K562 (cell line): ENCODE measurements around the gene GPHN. TPM values are rescaled to one million over a fixed set of nuclear protein-coding genes. Genes with fewer than 3 reads are reported as not detected.

Experiments used
- ATAC-seq: fragments of 200-7000 bp; cut with Tn5 transposase; 3 replicates; pipeline ENCODE4 v1.9.1; 2020; ENCODE audit warnings: moderate library complexity
- BruUV-seq: library from RNA; stranded (reverse); fragments of 400-500 nt; replicated peaks from 2 replicates; lab custom pipeline; 2021; lab: Mats Ljungman, UMichigan
- CTCF ChIA-PET: fragments of 300-600 bp; formaldehyde crosslinking; extraction: SDS; loops from one replicate; lab custom pipeline; 2021; ENCODE audit warnings: low intra/inter-chr PET ratio; lab: Yijun Ruan, JAX
- POLR2A ChIA-PET: fragments of 300-600, 350-650 bp; sonication (Branson Sonifier 250); formaldehyde crosslinking; extraction: SDS; loops from one replicate; lab custom pipeline; 2021; ENCODE audit warnings: antibody characterized with exemption, inconsistent platforms; lab: Yijun Ruan, JAX
- DNase-seq, 4 experiments: peaks; one replicate each; pipeline versions ENCODE4 v3.0.0 to v3.0.0-alpha.2; 2011 to 2018; ENCODE audit warnings: low spot score in 3 of 4, mixed read lengths in 3 of 4; ENCODE audit errors: extremely low read depth in 1 of 4
- FAIRE-seq: peaks from 2 replicates; lab custom pipeline; 2011; peaks lifted over from hg19 to GRCh38; lab: Jason Lieb, UNC
- H2AFZ ChIP-seq: 2 replicates; pipeline ENCODE4 v1.6.0; 2011; ENCODE audit warnings: low read depth, low read length, control low read depth, inconsistent platforms
- H3K27ac ChIP-seq: fragments of 200-600 bp; 3 replicates; pipeline ENCODE4 v1.8.0; 2011; ENCODE audit warnings: low read depth, mild to moderate bottlenecking, control low read depth, inconsistent platforms, low read length, moderate library complexity, mixed read lengths; ENCODE audit errors: extremely low read depth
- H3K27me3 ChIP-seq, 2 experiments: fragments of 300-600 bp in 1 of 2; 2 replicates in 1 of 2; 3 replicates in 1 of 2; pipeline versions ENCODE4 v1.6.0 to v1.8.0; 2011; ENCODE audit warnings: inconsistent platforms in 2 of 2, low read length in 2 of 2, mild to moderate bottlenecking in 1 of 2, mixed read lengths in 1 of 2, moderate library complexity in 1 of 2; ENCODE audit not compliant: control insufficient read depth in 2 of 2, insufficient read depth in 2 of 2
- H3K36me3 ChIP-seq: fragments of 300-600 bp; 3 replicates; pipeline ENCODE4 v1.8.0; 2011; ENCODE audit warnings: mild to moderate bottlenecking, low read length, inconsistent platforms; ENCODE audit not compliant: control insufficient read depth, insufficient read depth
- H3K4me1 ChIP-seq, 2 experiments: fragments of 200-600 bp in 1 of 2; replicated peaks in 1 of 2; 2 replicates in 1 of 2; 3 replicates in 1 of 2; pipeline versions ENCODE4 v1.5.1 to v1.8.0; 2011; ENCODE audit warnings: inconsistent platforms in 2 of 2, low read length in 2 of 2, mild to moderate bottlenecking in 1 of 2, mixed read lengths in 1 of 2, moderate library complexity in 1 of 2; ENCODE audit not compliant: control insufficient read depth in 2 of 2, insufficient read depth in 2 of 2
- H3K4me2 ChIP-seq: 2 replicates; pipeline ENCODE4 v1.6.1; 2011; ENCODE audit warnings: low read length, control low read depth, inconsistent platforms, mixed read lengths; ENCODE audit not compliant: insufficient read depth
- H3K4me3 ChIP-seq: fragments of 200-600 bp; sonication (generic), shearing (Covaris generic); 2 replicates; pipeline ENCODE4 v1.5.1; 2016; ENCODE audit warnings: control low read depth, inconsistent platforms
- H3K79me2 ChIP-seq: fragments of 200-600 bp; 3 replicates; pipeline ENCODE4 v1.8.0; 2011; ENCODE audit warnings: low read length, inconsistent platforms; ENCODE audit not compliant: control insufficient read depth, insufficient read depth
- H3K9ac ChIP-seq, 2 experiments: 2 replicates each; pipeline versions ENCODE4 v1.6.0 to v1.6.1; 2011; ENCODE audit warnings: low read depth in 2 of 2, low read length in 2 of 2, control low read depth in 1 of 2, inconsistent platforms in 1 of 2, mild to moderate bottlenecking in 1 of 2, mixed read lengths in 1 of 2; ENCODE audit not compliant: insufficient read depth in 1 of 2
- H3K9me1 ChIP-seq: one replicate; pipeline ENCODE4 v1.6.0; 2011; ENCODE audit warnings: inconsistent platforms, mild to moderate bottlenecking, low read length, moderate library complexity; ENCODE audit not compliant: control insufficient read depth, insufficient read depth
- H3K9me3 ChIP-seq: replicated peaks from 2 replicates; pipeline ENCODE4 v1.5.1; 2011; ENCODE audit warnings: low read depth, low read length, inconsistent platforms; ENCODE audit not compliant: control insufficient read depth, insufficient read depth
- H4K20me1 ChIP-seq: replicated peaks from 2 replicates; pipeline ENCODE4 v1.6.1; 2011; ENCODE audit warnings: low read length, inconsistent platforms, mixed read lengths; ENCODE audit not compliant: control insufficient read depth, insufficient read depth
- EP400 ChIP-seq: fragments of 450-650 bp; IDR thresholded peaks from 2 replicates; pipeline ENCODE4 v1.6.1; 2017; ENCODE audit warnings: antibody characterized with exemption, mild to moderate bottlenecking, moderate library complexity
- GABPB1 ChIP-seq: sonication (generic); formaldehyde crosslinking; IDR thresholded peaks from 2 replicates; pipeline ENCODE4 v1.8.0; 2022; ENCODE audit warnings: mild to moderate bottlenecking, missing genetic modification reagents
- HNRNPH1 ChIP-seq: fragments of 200-400 bp; formaldehyde crosslinking; optimal IDR thresholded peaks from 2 replicates; pipeline ENCODE3; 2017; ENCODE audit warnings: low read depth, mild to moderate bottlenecking, low read length, moderate library complexity
- KAT2B ChIP-seq: IDR thresholded peaks from one replicate; pipeline ENCODE4 v1.6.1; 2012; ENCODE audit warnings: low read depth, mild to moderate bottlenecking, control low read depth, inconsistent platforms, low read length, moderate library complexity
- KHSRP ChIP-seq: fragments of 450-650 bp; IDR thresholded peaks from 2 replicates; pipeline ENCODE4 v1.6.1; 2017
- RBM17 ChIP-seq: fragments of 200-400 bp; formaldehyde crosslinking; IDR thresholded peaks from 2 replicates; pipeline ENCODE4 v1.6.1; 2017; ENCODE audit warnings: low read depth, mild to moderate bottlenecking, low read length, borderline replicate concordance
- TAL1 ChIP-seq: fragments of 450-650 bp; IDR thresholded peaks from 2 replicates; pipeline ENCODE4 v1.6.1; 2016; ENCODE audit warnings: mild to moderate bottlenecking
- ZBTB1 ChIP-seq: sonication (generic); formaldehyde crosslinking; IDR thresholded peaks from 2 replicates; pipeline ENCODE4 v1.8.1; 2023; ENCODE audit warnings: missing genetic modification reagents, low read depth, mild to moderate bottlenecking, borderline replicate concordance
- ZNF184 ChIP-seq: sonication (generic); formaldehyde crosslinking; IDR thresholded peaks from 2 replicates; pipeline ENCODE4 v1.5.0; 2020; ENCODE audit warnings: missing genetic modification reagents
- ZNF780A ChIP-seq: fragments of 250-450 bp; sonication (Bioruptor Pico); IDR thresholded peaks from 2 replicates; pipeline ENCODE4 v1.5.0; 2021; ENCODE audit warnings: mild to moderate bottlenecking
- WGBS: fragments of 100-300 bp; shearing (Covaris generic); methylation state at CpG from one replicate; pipeline ENCODE4 v1.1.6; 2016; ENCODE audit warnings: low coverage, mixed read lengths; ENCODE audit not compliant: insufficient coverage; ENCODE audit errors: missing lambda C conversion rate; 5-methylcytosine and 5-hydroxymethylcytosine counted together
- in situ Hi-C: fragments of 300-500 bp; cut with MboI; formaldehyde crosslinking; loops from 4 replicates; pipeline ENCODE4 v1.15.0; 2018; ENCODE audit warnings: inconsistent platforms, mixed read lengths
- intact Hi-C: fragments of 100-400 bp; cut with micrococcal nuclease; formaldehyde crosslinking; loops from 2 replicates; pipeline ENCODE4 v1.14.2; 2022
- polyA plus RNA-seq, 8 experiments: library from polyadenylated mRNA; depleted of rRNA in 4 of 8; stranded (reverse) in 5 of 8; unstranded in 3 of 8; fragments of >200 nt; fragmentation: Nextera tagmentation in 2 of 8; fragmentation: Illumina TruSeq in 1 of 8; extraction: Ambion mirVana in 2 of 8; extraction: Trizol in 1 of 8; gene quantifications; 2 replicates each; pipeline versions ENCODE4 v1.2.1 to v1.2.3, GENCODE V29; 2011 to 2014; ENCODE audit warnings: inconsistent platforms in 1 of 8, missing spikeins in 1 of 8
- total RNA-seq, 7 experiments: library from RNA; depleted of rRNA in 6 of 7; stranded (reverse); fragments of >200 nt in 6 of 7; fragmentation: Illumina TruSeq in 2 of 7; extraction: Trizol in 2 of 7; gene quantifications; 2 replicates each; pipeline versions ENCODE4 v1.2.1 to v1.2.3, GENCODE V29; 2011 to 2021; ENCODE audit warnings: low replicate concordance in 1 of 7
- TF ChIP-seq, protein P1 (sequence below), 2 experiments: fragments of 450-650 bp in 1 of 2; IDR thresholded peaks; 2 replicates each; pipeline ENCODE4 v1.6.1; 2011 to 2017; ENCODE audit warnings: low read depth in 2 of 2, antibody characterized with exemption in 1 of 2, borderline replicate concordance in 1 of 2, low read length in 1 of 2, mild to moderate bottlenecking in 1 of 2, mixed read lengths in 1 of 2; ENCODE audit not compliant: control insufficient read depth in 1 of 2

GPHN gene
- total and polyA plus RNA-seq, 9 of the 15 experiments (the other 6 are each of a cell fraction or from before 2014, with no cell fraction given), result 5.9 to 16.0 (median 11.4) TPM

DNA sequence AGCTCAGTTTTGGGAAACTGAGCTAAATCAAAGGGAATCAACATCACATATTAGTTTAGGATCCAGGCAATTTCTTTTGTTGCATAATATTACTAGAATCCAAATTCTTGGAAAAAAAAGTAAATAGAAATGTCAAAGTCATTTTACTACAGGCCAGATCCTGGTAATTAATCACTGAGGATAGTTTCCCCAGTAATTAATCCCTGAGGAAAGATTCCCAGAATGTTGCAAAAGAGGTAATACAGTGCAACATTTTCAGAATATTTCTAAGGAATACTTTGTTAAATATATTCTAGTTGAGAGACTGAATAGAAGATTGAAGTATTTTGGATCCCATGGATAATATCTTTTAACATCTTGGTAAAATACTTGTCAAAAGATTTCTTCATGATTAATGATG, 474.3 kb downstream of the GPHN start:
- DNase-seq (no peak), ATAC-seq (no peak)
- Histone ChIP-seq H3K4me3 (no peak overlapping the region), H3K9ac (no peak overlapping the region), H3K27me3 (no peaks in the 10 kb centered on the region), H3K36me3 (no peaks in the 10 kb centered on the region), H3K9me1 (no peaks in the 10 kb centered on the region), H3K4me1 (no peaks in the 10 kb centered on the region), H4K20me1 (no peaks in the 10 kb centered on the region)
- in situ Hi-C loops, result no loop called here
- POLR2A ChIA-PET, result no interaction called here
- TF ChIP-seq RBM17 (no peak), ZNF184 (no peak), KHSRP (no peak), GABPB1 (no peak), KAT2B (no peak), HNRNPH1 (no peak), ZBTB1 (CRISPR knock-in tag) (no peak)
- TF ChIP-seq, all 486 proteins: peak for 0
- no peak overlapping the region for H3K27ac ChIP-seq
- no peak overlapping the region for H2AFZ ChIP-seq
- no peaks in the 10 kb centered on the region for H3K79me2 ChIP-seq
- CTCF ChIA-PET, result no interaction called here
- FAIRE-seq, result no peak
- H3K9me3 ChIP-seq, result no peaks in the 10 kb centered on the region
- H3K4me2 ChIP-seq, result no peak overlapping the region
- no TSS peak for BruUV-seq
- intact Hi-C loops, result no loop called here

DNA sequence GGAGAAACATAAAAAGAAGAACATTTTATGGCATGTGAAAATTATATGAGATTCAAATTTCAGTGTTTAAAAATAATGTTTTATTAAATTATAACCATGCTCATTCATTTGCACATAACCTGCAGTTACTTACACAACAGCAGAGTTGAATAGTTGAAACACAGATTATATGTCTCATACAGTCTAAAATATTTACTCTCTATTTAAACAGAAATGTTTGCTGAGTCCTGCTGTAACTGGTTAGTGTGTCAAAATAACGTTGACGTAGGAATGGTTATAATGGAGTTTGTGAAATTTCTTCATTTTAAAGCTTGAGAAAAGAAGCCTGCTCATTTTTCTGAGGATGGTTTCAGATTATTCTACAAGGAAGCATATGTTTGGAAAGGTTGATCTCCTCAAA, 484.8 kb downstream of the GPHN start:
- intact Hi-C loops (no loop called here), in situ Hi-C loops (no loop called here)
- no peaks in the 10 kb centered on the region for H3K27me3 ChIP-seq
- no peak for DNase-seq
- no peak for FAIRE-seq
- no peaks in the 10 kb centered on the region for H4K20me1 ChIP-seq
- H3K4me3 ChIP-seq, result no peak overlapping the region
- H3K4me1 ChIP-seq, result no peaks in the 10 kb centered on the region
- no peak overlapping the region for H3K9ac ChIP-seq
- ChIA-PET POLR2A (no interaction called here), CTCF (no interaction called here)
- no peaks in the 10 kb centered on the region for H3K79me2 ChIP-seq
- H3K36me3 ChIP-seq, result no peaks in the 10 kb centered on the region
- H3K9me3 ChIP-seq, result no peaks in the 10 kb centered on the region
- BruUV-seq, result no TSS peak
- no peak overlapping the region for H3K4me2 ChIP-seq
- WGBS, result 66% methylated on average over 2 of the region's 2 CpGs
- H3K27ac ChIP-seq, result no peak overlapping the region
- H2AFZ ChIP-seq, result no peak overlapping the region
- ATAC-seq, result no peak
- no peaks in the 10 kb centered on the region for H3K9me1 ChIP-seq
- TF ChIP-seq, protein P1, sequence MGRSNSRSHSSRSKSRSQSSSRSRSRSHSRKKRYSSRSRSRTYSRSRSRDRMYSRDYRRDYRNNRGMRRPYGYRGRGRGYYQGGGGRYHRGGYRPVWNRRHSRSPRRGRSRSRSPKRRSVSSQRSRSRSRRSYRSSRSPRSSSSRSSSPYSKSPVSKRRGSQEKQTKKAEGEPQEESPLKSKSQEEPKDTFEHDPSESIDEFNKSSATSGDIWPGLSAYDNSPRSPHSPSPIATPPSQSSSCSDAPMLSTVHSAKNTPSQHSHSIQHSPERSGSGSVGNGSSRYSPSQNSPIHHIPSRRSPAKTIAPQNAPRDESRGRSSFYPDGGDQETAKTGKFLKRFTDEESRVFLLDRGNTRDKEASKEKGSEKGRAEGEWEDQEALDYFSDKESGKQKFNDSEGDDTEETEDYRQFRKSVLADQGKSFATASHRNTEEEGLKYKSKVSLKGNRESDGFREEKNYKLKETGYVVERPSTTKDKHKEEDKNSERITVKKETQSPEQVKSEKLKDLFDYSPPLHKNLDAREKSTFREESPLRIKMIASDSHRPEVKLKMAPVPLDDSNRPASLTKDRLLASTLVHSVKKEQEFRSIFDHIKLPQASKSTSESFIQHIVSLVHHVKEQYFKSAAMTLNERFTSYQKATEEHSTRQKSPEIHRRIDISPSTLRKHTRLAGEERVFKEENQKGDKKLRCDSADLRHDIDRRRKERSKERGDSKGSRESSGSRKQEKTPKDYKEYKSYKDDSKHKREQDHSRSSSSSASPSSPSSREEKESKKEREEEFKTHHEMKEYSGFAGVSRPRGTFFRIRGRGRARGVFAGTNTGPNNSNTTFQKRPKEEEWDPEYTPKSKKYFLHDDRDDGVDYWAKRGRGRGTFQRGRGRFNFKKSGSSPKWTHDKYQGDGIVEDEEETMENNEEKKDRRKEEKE (IDR thresholded peaks at IDR 0.05; ENCODE audit: borderline replicate concordance in 1 of 2, control insufficient read depth in 1 of 2, low read depth in 2 of 2, low read length in 1 of 2), result no peak
- TF ChIP-seq TAL1 (no peak), ZNF780A (CRISPR knock-in tag) (no peak), EP400 (no peak)
